ENCODE data around the gene TTC34.
"Not testable (repeated sequence)": the region's sequence is repeated elsewhere in the genome, so short reads cannot be mapped to it uniquely, and the experiment has no call there.

Gene TTC34

DNA sequence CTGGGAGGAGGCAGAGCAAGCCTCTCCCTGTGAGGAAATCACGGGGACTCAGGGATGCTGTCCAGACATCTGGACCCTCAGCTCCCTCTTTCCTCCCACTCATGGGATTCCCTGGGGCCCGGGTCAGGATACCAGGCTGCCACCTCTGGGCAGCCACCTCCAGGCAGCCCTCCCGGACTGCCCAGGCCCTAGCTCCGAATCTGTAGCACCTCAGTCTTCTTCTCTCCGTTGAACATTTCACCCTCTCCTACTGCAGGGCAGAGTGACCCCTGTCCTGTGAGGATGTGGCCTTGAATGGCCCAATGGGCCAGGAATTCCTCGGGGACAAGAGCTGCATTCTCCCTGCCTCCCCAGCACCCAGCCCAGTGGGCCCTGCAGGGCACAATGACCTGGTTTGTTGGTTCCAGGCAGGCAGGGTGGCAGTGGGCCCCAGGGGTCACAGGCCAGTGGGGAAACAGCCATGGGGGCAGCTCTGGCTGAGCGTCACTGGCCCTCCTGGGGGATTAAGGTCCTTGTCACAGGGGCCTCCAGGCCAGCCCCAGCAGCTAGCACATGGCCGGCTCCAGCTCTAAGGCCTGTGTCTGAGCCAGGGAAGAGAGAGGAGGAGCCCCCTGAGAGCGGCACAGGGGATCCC is 9.5 kb upstream of the TTC34 start:
- no peak for DNase-seq (ENCODE audit: low read depth)

DNA sequence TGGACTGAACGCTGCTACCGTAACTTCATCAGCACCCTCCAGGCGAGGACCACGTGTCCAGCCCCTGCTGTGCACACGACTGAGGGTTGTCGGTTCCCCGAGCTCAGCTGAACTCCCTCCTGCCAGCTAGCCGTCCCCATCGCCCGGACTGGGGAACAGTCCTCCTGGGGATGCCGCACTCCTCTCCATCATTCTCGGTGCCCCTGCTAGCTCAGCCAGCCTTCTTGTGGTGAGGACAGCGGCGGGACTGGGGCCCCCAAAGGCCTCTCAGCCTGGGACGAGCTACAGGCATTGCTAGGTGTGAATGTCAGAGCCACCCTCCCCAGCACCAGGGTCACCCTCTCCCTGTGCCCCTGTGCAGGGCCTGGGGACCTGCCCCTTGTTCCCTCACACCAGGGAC is 8.8 kb upstream of the TTC34 start:
- DNase-seq (ENCODE audit: low read depth) = no peak

DNA sequence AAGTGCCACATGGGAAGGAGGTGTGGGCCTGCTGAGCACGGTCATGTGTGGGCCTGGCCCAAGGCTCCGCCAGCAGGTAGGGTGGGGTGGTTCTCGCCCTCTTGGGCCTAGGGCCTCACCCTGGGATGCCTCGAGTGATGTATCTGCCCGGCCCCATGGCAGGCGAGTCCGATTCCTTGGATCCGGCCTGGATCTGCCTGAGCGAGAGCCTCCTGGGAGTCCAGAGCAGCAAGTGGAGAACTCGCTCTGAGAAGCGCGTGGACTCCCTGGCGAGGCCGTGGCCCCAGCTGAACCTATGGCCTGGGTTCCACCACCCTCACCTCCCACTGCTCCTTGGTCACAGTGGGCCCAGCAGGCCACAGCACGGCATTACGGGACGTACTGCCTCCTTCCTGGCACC is 8.2 kb upstream of the TTC34 start:
- no peak for DNase-seq (ENCODE audit: low read depth)

DNA sequence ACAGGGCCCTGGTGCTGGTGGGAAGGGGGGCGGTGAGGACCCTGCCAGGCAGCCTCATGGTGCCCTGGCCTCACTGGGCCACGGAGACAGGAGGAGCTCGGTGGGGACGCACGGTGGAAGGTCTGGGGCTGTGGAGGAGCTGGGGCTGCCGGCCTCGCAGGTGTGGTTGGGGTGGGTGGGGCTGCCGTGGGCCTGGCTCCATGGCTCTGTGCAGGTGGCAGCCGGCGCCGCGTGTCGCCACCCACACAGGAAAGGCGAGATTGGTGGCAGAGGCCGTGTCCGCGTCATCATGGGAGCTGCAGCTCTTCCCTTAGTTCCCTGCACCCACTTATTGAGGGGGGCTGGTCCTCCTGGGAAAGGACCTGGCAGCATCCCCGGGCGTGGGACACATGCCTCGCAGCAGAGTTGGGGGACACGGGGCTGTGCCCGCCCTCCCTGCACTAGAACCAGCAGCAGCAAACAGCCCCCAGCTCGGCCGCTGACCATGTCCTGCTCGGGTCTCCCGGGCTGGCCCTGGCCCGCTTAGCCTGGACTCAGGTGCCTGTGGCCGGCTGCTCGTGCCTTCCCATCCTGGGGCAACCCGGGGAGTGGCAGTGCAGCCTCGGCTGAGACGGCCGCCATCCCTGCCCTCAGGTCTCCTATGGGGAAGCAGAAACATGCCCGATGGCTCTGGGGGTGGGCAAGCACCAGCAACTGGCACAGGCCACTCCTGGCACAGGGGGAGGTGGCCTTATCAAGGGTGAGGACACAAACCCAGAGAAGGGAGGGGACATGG is 7.5 kb upstream of the TTC34 start:
- DNase-seq (ENCODE audit: low read depth) = no peak

DNA sequence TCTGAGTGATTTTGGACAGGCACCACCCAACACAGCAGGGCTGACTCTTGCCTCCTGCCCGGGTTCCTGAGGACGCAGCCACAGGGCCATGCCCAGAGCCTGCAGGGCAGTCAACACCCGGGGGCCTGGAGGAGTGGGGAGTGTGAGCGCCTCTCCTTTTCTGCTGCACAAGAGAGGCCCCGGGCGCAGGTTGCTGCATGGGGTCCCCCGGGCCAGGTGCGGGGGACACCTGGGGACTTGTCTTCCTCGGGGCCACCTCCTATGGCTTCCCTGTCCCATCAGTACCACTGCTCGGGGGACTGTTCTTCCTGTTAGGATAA is 6.9 kb upstream of the TTC34 start:
- DNase-seq (ENCODE audit: low read depth) = no peak

DNA sequence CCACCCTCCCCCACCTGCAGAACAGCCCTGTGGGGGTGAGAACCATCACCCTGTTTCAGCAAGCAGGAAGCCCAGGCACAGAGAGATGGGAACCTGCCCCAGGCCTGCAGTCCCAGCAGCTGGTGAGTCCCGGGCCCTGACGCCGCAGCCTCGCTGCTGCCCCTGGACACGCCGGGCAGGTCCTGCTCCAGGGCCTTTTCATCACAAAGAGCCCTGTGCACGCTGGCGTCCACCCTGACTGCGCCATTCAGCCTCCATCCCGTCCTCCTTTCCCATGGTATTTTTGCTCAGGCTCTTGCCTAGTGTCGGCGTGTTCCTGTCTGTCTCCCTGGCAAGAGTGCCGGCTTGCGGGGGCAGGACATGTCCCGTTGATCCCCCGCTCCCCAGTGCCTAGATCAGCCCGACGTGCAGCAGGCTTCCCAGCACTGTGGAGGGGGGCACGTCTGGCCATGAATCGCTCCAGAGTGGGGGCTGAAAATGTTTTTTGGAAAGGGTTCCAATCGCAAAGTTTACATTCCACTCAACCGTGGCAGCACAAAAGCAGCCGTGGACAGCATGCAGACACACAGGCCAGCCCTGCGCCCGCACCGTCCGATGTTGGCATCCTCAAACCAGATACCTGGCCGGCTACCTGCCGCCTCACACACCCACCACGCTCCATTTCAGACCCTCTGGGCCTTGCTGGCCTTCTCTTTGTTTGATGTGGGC is 6.3 kb upstream of the TTC34 start:
- no peak for DNase-seq (ENCODE audit: low read depth)

DNA sequence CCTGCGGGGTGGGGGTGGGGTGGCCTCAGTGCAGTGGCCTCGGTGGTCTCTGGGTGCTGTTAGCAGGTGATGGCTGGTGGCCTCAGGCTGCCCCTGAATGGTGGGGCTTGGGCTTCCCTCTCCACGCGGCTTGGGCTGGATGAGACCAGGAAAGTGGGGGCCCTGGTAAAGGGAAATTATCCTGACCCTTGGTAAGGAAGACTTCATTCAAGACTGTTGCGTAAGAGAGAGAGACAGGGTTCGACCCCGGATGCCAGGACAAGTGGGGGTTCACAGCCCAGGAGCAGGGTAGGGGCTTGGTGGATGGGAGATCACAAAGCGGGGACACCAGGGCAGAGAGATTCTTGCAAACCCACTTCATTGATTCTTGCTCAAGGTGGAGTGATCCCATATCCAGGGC is 5.5 kb upstream of the TTC34 start:
- no peak for DNase-seq (ENCODE audit: low read depth)

DNA sequence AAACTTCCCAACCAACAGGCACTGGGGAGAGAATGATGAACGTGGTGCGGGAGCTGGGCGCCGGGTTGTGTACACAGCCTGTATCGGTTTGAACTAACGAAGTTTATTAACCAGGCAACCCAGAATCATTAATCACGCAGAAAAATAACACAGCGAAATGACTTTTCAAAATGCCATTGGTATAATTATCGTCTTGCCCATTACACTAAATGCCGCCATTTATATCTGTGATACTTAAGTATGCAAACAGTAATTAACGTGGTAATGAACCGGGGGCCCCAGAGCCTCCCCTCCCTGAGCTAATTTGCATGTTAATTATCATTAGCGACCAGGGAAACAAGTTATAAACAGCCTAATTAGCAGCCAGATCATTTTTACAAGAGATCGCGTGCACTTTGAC is 5.1 kb upstream of the TTC34 start:
- DNase-seq (ENCODE audit: low read depth) = no peak

DNA sequence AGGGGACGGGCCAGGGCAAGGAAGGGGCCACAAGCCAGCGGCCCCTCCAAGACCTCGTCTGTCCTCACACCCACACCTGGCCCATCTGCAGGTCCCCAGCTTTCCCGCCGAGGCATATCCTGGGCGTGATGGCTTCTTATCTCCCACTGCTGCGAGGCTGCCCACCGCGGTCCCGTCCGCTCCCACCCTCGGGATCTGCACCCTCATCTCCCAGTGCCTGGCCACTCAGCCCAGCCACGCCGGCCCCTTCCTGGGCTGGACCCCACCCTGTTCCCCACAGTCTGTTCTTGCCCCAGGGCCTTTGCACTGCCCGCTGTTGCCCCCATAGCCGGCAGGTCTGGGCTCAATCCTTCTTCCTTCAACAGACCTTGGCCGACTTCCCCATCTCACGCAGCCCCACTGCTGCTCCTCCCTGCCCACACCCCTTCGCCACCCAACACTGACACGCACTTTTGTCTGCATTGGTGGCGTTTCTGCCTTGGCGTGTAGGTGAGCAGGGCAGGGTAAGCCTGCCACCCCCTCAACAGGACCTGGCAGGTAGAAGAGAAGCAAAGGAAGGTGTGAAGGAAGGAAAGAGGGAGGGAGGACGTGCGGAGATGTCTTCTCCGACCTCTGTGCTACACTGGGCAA is 4.4 kb upstream of the TTC34 start:
- no peak for DNase-seq (ENCODE audit: low read depth)

DNA sequence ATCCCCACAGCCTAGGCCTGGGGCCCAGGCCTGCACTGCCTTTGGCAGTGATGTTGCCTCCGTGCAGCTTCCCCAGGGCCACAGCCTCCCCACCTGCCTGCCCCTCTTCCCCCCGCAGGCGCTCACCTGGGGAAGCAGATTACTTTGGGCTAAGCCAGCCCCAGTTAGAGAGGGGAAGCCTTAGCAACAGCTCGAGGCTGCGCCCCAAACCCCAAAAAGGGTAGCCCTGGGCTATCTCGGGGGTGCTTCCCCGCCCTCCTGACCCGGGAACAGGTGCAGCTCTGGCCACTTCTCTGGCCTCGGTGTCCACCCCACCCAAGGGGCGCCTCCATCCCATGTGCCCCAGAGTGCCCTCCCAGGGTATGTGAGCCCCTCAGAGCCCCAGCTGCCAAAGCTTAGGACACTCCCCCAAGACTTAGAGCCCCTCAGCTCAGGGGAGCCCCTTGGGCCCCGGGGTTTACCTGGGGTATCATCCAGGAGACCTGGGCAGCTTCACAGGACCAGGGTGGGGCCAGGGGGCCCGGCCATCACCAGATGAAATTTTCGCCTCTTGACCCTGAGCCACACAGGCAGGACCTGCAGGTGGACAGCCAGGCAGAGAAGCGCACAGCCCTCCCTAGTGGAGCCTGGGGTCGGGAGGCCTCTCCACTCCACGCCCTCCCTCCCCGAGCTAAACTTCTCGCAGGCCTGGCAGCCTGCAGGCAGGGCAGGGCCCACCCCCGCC is 3.3 kb upstream of the TTC34 start:
- no peak for DNase-seq (ENCODE audit: low read depth)

DNA sequence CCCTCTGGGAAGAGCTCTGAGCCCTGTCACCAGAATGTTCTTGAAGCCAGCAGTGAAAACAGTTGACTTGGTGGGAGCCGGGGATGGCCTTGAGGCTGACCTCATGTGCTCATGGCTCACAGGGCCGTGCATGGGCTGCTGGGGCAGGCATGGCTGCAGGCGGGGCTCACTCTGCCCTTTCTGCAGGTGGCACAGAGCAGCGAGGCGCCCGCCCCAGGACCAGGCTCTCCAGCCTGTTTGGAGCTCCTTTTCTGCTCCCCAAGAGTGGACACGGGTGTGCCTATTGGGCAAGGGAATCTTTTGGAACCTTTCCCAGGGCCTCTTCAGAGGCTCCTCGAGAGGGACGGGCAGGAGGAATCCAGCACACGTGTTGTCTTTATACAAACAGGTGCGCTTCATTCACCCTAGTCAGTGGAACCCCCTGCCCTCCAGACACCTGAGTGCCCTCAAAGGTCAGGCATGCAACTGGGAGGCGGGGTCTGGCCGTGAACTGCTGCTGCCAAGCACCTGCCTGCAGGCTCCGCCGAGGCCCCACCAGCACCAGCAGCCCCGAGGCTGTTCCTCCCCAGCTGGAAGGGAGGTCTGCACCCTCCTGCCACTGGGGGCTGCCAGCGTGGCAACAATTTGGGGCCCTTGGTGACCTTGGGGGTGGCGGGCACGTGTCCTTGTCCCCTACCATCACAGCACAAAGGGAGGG is 2.6 kb upstream of the TTC34 start:
- DNase-seq (ENCODE audit: low read depth) = no peak

DNA sequence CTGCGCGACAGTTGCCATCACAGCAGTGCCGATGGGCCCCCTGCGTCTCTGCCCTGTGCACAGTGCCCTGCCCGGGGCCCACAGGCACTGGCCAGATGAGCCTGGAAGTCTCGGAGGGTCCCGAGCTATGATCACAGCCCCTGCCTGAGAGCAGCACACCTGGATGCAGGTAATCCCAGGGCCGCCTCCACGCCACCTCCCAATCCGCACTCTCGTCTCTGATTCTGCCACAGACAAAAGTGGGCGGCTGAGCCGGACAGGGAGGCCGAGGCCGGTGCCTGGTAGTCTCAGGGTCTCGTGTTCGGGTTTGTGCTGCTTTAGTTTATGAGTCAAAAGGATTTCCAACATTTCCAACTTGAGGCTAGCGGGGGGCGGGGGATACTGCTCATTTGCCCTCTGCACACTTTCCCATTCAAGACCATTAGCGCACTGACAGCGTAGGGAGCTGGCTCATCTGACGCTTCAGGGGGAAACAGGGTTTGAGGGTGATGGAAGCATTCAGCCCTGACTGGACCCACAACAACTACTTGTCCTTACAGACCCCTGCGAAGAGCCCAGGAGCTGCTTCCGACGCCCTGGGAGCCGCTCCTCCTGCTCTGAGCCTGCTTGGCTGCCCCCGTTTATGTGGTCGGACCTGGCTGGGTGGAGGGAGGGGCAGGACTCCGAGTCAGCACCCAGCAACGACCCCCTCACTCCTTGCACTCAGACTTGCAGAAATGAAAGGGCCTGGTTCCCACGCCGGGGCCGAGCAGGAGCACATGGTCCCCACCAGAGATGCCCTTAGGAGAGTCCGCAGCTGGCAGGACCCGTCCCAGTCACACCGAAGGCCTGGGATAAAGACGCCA is 1.8 kb upstream of the TTC34 start:
- DNase-seq (ENCODE audit: low read depth) = no peak

DNA sequence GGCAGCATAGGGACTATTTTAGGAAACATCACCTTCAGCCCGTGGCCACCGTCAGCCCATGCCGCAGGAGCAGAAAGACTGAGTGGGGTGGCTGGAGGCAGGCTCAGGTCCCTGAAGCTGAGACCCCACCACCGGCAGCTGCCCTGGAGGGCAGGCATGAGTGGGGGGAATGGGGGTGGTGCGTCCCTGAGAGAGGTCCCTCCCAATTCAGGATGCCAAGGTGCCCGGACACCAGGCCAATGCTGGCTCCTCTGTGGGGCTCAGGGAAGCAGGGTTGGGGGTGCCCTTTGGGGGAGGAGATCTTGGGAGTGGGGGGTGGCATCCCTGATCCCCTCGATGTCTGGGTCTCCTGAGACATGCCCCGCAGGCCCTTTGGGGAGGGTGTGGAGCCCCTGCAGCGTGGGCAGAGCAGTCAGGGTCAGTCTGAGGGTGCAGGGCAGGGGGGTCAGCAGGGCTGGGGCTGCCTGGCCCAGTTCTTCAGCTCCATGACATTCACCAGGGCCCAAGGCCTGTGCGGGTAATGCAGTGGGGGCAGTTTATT is 998 bp upstream of the TTC34 start:
- DNase-seq (ENCODE audit: low read depth) = no peak

DNA sequence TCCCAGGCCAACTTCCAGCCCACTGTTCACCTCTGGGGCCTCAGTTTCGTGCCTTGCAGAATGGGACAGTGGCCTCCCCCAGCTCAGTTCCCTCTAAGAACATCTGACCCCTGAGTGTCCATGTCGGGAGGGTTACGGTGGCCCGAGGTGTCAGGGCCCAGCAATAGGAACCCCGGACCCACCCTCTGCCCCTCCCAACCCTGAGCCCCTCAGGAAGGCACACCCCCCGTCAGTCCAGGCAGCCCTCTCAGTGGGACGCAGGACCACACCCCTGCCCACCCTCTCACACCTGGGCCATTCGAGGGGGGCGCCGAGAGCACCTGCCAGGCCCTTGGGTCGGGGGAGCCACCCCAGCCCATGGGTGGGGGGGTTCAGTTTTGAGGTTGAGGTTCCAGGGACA is 447 bp downstream of the TTC34 start:
- DNase-seq (ENCODE audit: low read depth) = no peak

DNA sequence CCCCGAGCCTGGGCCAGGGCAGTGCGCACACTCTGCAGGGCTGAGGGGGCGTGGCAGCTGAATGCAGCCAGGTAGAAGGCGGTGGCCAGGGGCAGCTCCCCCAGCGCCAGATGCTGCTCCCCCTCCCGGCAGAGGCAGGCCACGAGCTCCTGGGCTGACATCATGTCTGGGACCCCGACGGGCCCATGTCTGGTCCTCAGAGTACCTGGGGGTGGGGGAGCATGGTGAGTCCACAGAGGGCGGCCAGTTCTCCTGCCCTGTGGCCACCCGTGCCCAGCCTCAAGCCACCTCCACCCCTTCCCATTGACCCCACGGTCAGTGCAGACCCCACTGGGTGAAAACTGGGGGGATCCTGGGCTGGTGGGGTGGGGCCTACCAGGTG is 838 bp downstream of the TTC34 start:
- DNase-seq (ENCODE audit: low read depth) = no peak

DNA sequence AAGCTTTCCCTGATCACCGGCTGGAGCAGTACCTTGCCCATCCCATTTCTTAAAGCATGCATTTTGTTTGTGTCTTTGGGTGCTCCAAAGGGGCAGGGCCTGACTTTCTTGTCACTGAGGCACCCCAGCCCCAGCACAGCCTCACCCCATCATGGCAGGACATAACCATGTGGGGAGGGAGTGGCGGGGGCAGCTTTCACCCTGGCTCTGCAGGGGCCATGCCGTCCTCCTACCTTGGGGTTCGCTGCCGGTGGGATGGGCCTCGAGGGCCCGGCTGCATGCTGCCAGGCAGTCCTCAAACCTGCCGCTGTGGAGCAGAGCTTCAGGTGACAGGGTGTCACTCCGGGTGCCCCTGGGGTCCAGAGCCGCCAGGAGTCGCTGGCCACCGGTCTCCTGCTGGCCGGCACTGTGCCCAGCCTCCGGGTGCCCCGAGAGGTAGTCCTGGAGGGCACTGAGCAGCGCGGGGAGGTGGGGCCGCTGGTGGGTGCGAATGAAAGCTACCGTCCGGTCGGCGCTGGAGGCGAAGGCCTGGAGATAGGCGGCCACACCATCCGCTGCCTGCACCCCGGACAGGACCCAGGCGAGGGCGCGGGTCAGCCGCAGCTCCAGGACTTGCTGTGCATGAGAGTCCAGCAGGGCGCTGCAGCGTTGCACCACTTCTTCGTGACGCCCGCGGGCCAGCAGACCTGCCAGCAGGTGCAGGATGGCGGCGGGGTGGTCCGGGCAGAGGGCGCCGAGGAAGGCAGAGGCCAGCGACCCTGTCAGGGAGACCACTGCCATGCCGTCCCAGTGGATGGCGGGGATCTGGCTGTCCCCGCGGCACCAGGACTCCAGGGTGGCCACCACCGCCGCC is 1.5 kb downstream of the TTC34 start:
- no peak for DNase-seq (ENCODE audit: low read depth)

DNA sequence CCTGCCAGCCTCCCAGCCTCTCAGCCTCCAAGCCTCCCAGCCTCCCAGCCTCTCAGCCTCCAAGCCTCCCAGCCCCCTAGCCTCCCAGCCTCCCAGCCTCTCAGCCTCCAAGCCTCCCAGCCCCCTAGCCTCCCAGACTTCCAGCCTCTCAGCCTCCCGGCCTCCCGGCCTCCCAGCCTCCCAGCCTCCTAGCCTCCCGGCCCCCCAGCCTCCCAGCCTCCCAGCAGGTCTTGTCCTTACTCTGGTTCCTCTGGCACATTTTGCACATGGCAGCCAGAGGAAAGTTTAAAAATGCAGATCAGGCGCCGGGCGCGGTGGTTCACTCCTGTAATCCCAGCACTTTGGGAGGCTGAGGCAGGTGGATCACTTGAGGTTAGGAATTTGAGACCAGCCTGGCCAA is 2.5 kb downstream of the TTC34 start:
- not testable (repeated sequence) for DNase-seq (ENCODE audit: low read depth)

DNA sequence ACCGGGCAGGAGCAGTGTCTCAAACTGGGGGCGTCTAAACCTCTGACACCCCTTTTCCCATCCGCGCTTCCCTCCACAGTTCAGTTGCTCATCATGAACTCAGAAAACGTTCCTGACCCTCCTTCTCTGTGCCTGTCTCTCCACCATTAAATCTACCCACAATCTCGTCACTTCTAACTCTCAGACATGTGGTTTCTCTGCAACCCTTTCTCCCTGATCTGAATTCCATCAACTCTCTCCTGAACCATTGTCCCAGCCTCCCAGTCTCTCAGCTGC is 3.8 kb downstream of the TTC34 start:
- DNase-seq (ENCODE audit: low read depth) = no peak

DNA sequence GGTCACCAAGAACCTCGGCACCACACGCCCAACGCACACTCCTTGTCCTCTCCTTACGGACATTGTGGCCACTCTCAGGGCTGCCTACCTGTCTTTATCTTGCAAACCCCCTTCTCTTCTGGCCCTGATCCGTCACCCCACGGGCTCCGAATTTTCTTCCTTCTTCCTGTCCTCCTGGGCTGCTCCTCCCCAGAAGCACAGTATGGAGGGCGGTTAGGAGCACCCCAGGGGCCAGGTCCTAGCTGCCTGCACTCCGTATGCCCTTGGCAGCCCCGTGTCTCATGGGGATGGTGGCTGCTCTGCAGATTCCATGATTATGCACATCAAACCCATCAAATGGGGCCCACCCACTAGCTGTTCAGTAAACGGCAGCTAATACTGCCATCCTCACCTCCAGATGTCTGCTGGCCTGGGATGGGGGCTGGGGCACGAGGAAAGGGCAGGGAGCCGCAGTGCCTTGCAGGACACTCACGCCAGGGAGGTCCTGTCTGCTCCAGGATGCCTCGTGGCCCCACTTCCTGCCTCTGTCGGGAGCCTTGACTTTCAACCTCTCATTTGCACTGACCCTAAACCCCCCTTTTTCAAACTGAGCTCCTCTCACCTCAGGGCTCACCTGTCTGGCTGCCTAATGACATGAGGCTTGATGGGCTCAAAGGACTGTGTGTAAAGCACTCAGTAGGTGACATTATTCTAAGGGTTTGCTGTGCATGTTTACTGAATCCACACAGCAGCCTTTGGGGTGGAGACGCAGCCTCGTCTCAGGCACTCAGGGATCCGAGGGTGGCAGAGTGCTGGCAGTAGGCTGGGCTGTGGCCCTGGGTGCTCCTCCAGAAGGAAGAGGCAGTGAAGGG is 4.4 kb downstream of the TTC34 start:
- no peak for DNase-seq (ENCODE audit: low read depth)

Measured in stimulated activated CD8-positive, alpha-beta memory T cell treated with anti-CD3 and anti-CD28 coated beads, Interleukin-12 subunit alpha, Interleukin-12 subunit beta, amount 100 ng/mL, for 4 hours (primary cell).